IPS-18a (cell line): ENCODE measurements around the gene SYNRG.
A peak's percentile ranks its signal among the peaks of the same experiment; 100 is the strongest.

Experiments
- H3K27ac ChIP-seq: one replicate; pipeline ENCODE4 v1.5.1; 2013; ENCODE audit warnings: low read length
- H3K27me3 ChIP-seq: one replicate; pipeline ENCODE4 v1.6.1; 2013; ENCODE audit warnings: mild to moderate bottlenecking, low read length; ENCODE audit not compliant: control insufficient read depth, insufficient read depth
- H3K36me3 ChIP-seq: one replicate; pipeline ENCODE4 v1.6.1; 2013; ENCODE audit warnings: low read depth, low read length; ENCODE audit not compliant: control insufficient read depth
- H3K4me1 ChIP-seq: one replicate; pipeline ENCODE4 v1.6.1; 2013; ENCODE audit warnings: low read depth, low read length; ENCODE audit not compliant: control insufficient read depth
- H3K4me3 ChIP-seq: one replicate; pipeline ENCODE4 v1.5.1; 2013; ENCODE audit warnings: low read length
- H3K9ac ChIP-seq: one replicate; pipeline ENCODE4 v1.6.1; 2013; ENCODE audit warnings: mild to moderate bottlenecking, low read length, moderate library complexity
- H3K9me3 ChIP-seq: one replicate; pipeline ENCODE4 v1.6.1; 2013; ENCODE audit warnings: low read depth, low read length; ENCODE audit not compliant: control insufficient read depth

SYNRG gene

DNA sequence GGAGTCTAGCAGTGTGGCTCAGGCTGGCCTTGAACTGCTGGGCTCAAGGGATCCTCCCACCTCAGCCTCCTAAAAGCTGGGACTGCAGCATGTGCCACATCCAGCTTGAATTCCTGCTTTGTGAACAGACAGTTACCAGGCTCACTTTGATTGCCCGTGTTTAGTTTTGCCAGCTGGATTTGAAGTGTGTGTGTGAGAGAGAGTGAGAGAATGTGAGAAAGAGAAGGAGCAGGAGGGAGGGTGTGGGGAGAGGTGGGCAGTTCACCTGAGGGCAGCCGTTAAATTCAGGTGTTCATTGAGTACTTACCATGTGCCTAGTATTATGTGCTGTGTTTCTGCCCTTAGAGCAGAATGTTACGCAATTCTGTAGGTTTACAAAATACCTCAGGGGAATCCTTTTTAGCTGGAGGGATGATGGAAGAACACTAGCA lies 114.8 kb downstream of the SYNRG start:
- Histone ChIP-seq H3K4me1 (peaks cover 30% of the 10 kb centered on the region), H3K36me3 (no peaks in the 10 kb centered on the region), H3K9ac (no peak overlapping the region), H3K4me3 (no peak overlapping the region), H3K27ac (no peak overlapping the region), H3K9me3 (no peaks in the 10 kb centered on the region), H3K27me3 (peaks cover 12% of the 10 kb centered on the region)

DNA sequence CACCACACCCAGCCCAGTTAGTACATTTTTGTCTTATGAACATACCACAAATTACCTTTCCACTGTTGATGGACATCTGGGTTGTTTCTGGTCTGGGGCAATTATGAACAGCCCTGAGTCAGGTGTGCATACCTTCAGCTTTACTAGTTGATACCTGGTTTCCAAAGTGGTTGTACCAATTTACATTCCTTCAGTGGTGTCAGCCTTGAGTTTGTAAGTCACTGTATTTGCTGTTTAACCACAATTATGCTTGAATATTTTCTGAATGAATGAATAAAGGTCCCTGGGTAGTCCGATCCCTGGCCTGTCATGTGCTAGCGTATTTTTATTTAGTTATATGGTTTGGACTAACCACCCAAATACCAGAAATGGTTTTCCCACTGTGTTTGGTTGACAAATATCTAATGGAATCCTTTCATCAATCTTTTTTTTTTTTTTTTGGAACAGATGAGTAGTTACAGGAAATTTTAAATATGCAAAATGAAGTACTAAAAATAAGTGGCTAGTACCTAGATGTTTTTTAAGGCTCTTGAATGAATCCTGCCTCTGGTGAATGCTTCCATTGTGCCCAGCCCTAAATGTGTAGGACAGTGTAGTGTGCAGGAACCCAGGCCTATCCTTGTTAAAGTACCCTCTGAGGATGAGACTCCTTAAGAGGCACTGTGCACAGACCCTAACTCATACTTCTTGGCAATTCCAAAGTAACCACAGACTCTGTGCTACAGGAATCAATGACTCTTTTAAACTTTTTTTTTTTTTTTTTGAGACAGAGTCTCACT lies 115.8 kb downstream of the SYNRG start:
- H3K27ac ChIP-seq: no peak overlapping the region
- no peak overlapping the region for H3K4me3 ChIP-seq
- no peaks in the 10 kb centered on the region for H3K9me3 ChIP-seq
- H3K9ac ChIP-seq: no peak overlapping the region
- H3K27me3 ChIP-seq: peaks cover 16% of the 10 kb centered on the region
- no peaks in the 10 kb centered on the region for H3K36me3 ChIP-seq
- H3K4me1 ChIP-seq: peaks cover 33% of the 10 kb centered on the region

DNA sequence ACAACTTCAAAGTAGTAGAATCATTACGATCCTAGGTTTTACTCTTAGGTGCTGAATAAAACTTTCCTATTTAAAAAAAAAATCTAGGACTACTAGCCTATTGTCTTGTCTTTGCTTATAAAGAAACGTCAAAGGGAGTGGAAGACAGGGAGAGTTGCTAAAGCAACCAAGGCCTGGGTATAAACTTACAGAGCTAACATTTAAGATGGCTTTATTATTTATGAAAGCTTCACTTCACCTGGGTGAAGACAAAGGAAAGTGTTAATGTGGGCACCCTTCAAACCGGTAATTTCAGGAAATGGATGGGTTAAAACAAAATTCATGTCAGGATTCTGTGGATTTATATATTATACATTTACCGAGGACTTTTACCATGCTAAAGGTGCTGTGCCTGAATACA lies 117.1 kb downstream of the SYNRG start:
- peaks cover 26% of the 10 kb centered on the region for H3K27me3 ChIP-seq
- no peaks in the 10 kb centered on the region for H3K9me3 ChIP-seq
- no peak overlapping the region for H3K9ac ChIP-seq
- H3K4me3 ChIP-seq: peak overlapping the region; percentile 78
- H3K4me1 ChIP-seq: peaks cover 40% of the 10 kb centered on the region
- no peak overlapping the region for H3K27ac ChIP-seq
- H3K36me3 ChIP-seq: no peaks in the 10 kb centered on the region

DNA sequence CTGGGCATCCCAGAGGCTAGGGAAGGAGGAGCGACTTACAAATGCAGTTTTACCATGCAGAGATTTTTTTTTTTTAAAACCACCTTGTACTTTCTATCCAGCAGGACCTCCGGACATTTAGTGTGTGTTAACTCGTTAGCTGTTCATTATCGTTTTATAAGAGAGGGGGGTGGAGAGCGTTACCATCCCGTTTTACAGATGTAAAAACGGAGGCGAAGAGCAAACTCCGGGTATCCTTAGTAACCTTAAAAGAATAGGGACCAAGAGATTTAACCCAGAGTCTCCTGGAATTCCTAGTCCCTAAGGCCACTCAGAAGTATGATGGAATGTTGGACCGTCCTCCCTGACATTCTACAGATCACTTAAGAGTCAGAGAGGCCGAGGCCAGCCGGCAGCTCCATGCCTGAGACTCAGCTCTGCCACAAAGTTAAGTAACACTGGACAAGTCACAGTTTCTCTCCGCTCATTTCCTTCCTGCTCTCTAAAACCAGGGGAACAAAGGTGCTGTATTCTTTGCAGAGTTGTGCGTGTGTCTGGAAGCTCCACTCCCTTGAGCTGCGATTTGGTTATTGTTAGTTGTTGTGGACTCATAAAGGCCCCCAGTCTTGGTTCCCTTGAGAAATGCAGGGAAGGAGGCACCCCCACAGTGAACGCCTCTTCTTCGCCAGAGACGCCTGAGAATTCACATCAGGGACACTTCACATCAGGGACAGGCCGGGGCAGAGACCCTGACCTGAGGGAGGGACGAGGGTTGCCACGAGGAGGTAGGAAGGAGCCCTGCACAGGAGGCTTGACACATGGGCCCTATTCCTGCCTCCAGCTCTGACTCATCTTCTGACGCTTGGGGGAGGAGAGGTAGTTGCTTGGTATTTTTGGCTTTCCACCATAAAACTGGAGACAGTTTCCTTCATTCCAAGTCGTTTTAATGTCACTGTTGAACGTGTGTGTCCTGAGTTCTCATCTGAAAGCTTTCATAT lies 118.3 kb downstream of the SYNRG start:
- no peak overlapping the region for H3K27ac ChIP-seq
- peak overlapping the region; percentile 44 for H3K9ac ChIP-seq
- peak overlapping the region; percentile 78 for H3K4me3 ChIP-seq
- peaks cover 40% of the 10 kb centered on the region for H3K4me1 ChIP-seq
- no peaks in the 10 kb centered on the region for H3K36me3 ChIP-seq
- peaks cover 26% of the 10 kb centered on the region for H3K27me3 ChIP-seq
- no peaks in the 10 kb centered on the region for H3K9me3 ChIP-seq

DNA sequence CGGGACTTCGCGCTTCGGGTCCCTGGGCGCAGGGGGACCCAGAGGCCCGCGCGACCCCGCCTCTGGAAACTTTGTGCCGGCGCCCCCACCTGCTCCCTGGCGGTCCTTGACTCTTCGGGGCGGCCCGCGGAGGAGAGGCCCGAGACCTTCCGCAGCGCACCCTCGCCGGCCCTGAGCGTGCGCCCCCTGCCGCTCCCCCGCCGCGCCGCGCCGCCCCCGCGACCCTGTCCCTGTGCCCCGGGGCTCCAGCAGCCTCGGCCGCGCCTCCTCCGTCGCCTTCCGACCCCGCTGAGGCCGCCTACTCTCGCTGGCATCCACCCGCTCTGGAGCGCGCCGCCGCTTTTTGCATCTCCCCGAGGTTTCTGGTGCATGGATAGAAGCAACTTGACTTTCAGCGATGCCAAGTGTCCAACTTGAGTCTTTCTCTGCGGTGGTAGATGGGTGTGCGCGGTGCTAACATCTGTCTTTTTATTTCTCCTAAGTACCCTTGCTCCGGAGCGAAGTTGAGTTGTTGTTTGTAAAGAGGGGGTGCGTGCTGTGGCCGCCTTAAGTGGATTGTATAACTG lies 119.1 kb downstream of the SYNRG start:
- Histone ChIP-seq H3K4me1 (peaks cover 38% of the 10 kb centered on the region), H3K36me3 (no peaks in the 10 kb centered on the region), H3K4me3 (peak overlapping the region; percentile 78), H3K27ac (no peak overlapping the region), H3K9me3 (no peaks in the 10 kb centered on the region), H3K9ac (peak overlapping the region; percentile 44), H3K27me3 (peaks cover 26% of the 10 kb centered on the region)

DNA sequence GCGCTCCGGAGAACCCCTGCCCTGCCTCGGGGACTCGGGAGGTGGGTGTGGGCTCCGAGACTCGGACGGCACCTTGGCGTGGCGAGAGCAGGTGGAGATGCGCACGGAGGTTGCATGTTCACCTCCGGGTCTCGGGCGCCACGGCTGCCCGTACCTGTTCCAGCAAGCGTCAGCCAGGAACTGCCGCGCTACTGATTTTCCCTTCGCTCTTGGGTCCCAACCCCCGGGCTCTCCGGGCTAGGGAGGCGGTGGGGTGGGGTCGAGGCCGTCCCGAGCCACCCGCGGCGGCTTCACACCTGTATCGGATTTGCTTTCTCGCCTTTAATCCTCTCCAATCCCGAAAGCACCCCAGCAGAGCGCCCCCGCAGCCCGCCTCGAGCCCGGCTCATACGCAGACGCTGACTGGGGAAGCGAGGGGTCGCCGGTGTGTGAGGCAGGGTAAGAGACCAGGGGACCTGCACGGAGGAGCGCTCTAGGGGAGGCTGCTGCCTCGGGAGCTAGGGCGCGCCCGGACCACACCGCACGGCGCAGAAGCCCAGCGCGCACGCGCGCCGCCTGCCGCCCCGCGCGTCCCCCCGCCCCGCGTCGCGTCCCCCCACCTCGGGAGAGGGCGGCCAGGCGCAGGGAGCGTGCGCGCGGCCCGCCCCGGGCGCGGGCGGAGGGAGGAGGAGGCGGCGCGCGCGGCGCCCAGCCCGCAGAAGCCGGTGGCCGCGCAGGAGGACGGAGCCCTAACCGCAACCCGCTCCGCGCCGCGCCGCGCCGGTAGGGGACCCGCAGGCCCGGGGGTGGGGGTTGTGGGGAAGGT lies 119.8 kb downstream of the SYNRG start, which contains the start of gene DUSP14:
Gene DUSP14 (plus strand): TSS at position 695 of the 805 bp plus-strand sequence. CDS start 22,382 bp downstream, outside the sequence.
- peak within 1 kb of the TSS; percentile 78 for H3K4me3 ChIP-seq
- peaks cover 31% of the 10 kb centered on the region for H3K4me1 ChIP-seq
- H3K36me3 ChIP-seq: no peaks in the 10 kb centered on the region
- peak within 1 kb of the TSS; percentile 44 for H3K9ac ChIP-seq
- peaks cover 26% of the 10 kb centered on the region for H3K27me3 ChIP-seq
- H3K9me3 ChIP-seq: no peaks in the 10 kb centered on the region
- no peak within 1 kb of the TSS for H3K27ac ChIP-seq

DNA sequence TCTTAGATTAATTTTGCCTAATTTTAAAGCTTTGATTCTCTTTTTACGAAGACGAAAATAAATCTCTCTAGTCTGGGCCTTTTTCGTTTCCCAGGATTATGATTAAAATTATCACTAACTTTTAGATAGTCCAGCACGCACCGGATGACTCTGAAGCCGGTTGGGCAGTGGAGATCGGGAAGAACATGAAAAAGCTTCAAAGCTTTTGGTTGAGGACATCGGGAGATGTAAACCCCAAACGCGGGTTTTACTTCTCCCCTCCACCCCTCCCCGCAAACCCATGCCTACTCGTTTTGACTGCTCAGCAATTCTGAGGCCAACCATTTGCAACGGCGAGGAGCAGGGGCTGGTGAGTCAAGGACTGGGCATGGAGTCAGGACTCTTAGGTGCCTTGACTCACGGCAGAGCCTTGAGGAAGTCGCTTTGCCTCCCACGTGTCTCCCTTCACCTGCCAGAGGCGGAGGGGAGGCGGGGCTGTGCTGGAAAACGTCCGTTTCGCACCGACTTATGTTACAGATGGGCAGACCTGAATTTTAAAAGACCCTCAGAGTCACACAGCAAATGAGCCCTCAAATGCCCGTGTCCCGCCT lies 120.5 kb downstream of the SYNRG start:
- H3K27ac ChIP-seq: no peak overlapping the region
- H3K4me1 ChIP-seq: peaks cover 32% of the 10 kb centered on the region

DNA sequence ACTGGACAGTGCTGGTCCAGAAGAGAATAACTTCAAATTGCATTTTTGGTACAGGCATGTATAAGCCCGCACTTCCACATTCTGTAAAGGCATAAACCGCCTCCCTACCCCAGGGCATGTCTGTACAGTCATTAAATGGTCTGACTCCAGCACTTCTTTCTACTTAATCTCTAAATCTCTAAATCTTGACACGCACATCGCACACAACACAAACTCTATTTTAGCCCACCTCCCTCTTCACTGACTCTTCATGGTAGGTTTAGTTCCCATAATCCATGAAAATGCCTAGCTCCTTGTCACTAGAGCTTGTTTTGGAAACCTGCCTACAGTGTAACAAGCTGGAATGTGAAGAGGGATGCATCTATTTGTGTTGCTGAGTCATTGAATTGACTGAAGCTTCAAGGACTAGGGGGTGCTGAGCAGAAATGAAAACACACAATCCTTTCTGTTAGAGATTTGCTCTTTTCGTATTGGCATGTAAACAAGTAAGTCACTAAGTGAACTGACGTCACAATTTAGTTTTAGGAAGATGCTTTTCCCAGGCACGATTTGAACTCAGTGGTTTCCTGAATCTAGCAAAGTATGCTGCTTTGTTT lies 121.1 kb downstream of the SYNRG start:
- Histone ChIP-seq H3K4me1 (peaks cover 38% of the 10 kb centered on the region), H3K9me3 (no peaks in the 10 kb centered on the region), H3K27me3 (peaks cover 26% of the 10 kb centered on the region), H3K27ac (no peak overlapping the region), H3K9ac (peak overlapping the region; percentile 35), H3K36me3 (no peaks in the 10 kb centered on the region), H3K4me3 (peak overlapping the region; percentile 56)

More for the DNA sequence above, 120.5 kb downstream of the SYNRG start:
- peak overlapping the region; percentile 35 for H3K9ac ChIP-seq
- peaks cover 26% of the 10 kb centered on the region for H3K27me3 ChIP-seq
- no peaks in the 10 kb centered on the region for H3K9me3 ChIP-seq
- peak overlapping the region; percentile 56 for H3K4me3 ChIP-seq
- no peaks in the 10 kb centered on the region for H3K36me3 ChIP-seq

DNA sequence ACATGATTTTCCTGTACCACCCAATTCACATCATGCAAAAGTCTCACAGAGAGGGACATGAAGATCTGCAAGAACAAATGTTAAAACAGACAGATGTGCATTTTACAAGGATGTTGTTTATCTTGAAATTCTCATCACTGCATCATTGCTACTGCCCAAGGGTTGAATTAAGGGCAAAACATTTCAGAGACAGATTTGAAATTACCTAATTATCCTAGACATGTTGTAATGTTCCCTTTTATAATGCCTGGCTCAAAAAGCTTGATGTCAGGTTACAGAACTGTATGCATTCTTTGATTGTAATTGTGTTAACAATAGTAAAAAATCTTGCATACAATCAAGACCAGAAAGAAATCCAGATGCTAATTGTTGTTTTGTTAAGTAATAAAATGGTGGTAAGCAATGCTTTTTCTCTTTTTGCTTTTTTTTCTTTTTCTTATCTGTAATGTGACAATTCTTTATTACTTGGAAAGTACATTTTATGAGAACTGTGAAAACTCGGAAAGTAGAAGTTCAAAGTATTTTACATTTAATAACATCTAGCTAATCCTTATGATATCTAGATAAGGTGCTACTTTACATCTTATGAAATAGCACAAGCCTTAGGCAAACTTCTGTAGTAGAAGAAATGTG lies 123.2 kb downstream of the SYNRG start:
- Histone ChIP-seq H3K27ac (no peak overlapping the region), H3K27me3 (peaks cover 23% of the 10 kb centered on the region), H3K4me1 (peaks cover 30% of the 10 kb centered on the region), H3K9ac (no peak overlapping the region), H3K36me3 (no peaks in the 10 kb centered on the region), H3K4me3 (no peak overlapping the region), H3K9me3 (no peaks in the 10 kb centered on the region)
